ENCODE measurements around the gene CNTN2.

CNTN2 gene

GRCh38 chr1:205020466-205020865, 22.5 kb upstream of the CNTN2 start:
- DNase-seq, result no peak

DNA sequence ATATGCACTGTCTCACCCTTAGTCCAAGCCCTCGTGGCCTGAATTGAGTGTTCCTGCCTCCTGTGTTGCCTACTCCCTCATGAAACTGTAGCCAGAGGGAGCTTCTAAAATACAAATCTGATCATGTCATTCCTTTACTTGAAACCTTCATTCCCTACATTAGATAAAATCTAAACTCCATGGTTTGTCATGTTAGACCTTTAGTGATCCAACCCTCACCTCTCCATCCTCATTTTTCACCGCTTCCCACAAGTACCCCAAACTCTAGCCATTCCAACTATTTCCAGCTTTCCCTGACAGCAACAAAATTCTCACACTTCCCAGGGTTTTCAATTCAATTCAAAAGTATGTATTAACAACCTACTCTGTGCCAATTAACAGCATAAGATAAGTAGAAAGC, 18.3 kb upstream of the CNTN2 start:
- DNase-seq, result no peak

- DNase-seq, result no peak
Observed at GRCh38 chr1:205025239-205025638, 17.8 kb upstream of the CNTN2 start.

- no peak for DNase-seq
Observed at GRCh38 chr1:205026181-205026580, 16.8 kb upstream of the CNTN2 start.

GRCh38 chr1:205028390-205028789, 14.6 kb upstream of the CNTN2 start:
- DNase-seq, result no peak

GRCh38 chr1:205028924-205029323, 14.1 kb upstream of the CNTN2 start:
- no peak for DNase-seq

DNA sequence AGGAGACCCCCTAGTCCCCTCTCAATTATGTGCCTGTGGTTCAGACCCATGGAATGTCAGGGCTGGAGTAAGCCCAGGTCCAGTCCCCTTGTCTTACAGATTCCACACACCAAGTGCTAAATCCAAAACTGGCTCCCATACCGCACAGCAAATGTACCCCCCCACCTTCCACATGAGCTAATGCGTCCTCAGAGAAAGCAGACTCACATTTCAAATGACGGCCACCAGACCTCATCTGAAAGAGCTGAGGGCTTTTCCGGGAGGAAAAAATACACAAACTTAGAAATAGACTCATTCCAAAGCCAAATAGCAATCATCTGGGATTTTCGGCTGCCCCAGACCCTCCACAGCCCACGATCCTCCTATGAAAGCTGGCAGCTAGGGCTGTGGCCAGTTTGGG, 12.8 kb upstream of the CNTN2 start:
- no peak for DNase-seq

DNA sequence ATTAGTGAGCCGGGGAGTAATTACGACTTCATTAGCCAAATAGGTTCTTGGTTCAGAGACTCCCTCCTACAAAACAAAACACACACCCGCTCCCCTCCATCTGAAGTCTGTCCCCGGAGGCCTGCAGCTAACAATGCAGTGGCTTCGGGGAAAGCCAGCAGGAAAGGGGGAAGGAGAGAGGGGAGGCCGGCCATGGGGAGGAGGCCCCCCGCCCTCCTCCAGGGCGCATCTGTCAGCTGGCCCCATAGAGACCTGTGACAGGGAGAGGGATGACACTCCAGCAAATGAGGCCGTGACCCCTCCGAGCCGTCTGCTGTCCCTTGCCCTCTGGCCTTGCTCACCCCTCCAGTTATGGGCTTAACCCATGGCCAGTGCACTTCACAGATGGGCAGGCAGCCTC, 12.1 kb upstream of the CNTN2 start:
- DNase-seq, result no peak

- DNase-seq, result no peak
Observed at GRCh38 chr1:205032508-205032907, 10.5 kb upstream of the CNTN2 start.

- no peak for DNase-seq
Observed at GRCh38 chr1:205037539-205037938, 5.5 kb upstream of the CNTN2 start.

DNA sequence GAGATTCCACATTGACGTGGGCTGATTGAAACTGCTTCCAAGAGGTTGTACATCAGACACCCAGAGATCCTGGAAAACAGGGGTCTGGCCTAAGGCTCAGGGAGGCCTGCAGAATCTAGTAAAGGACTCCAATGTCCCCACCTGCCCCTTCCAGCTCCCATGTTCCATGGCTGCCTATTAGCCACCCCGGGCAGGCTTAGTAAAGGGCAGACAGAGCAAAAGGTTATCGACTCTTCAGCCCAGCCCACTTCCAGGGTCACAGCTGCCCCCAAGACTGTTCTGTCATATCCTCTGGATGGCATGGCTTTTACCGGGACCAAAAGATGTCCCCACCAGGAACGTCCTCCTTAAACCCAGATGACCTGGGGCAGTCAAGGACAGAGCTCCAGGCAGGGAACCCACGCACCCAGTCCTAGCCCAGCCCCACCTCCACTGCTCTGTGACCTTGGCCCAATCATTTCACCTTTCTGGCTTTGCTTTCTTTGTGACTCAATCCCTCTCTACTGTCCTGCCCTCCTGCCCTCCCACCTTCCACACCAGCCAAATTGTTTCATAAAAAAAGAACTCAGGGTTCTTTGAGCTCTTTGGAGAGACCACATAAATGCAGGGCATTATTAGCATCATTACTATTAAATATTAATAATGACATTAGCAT, 4.8 kb upstream of the CNTN2 start:
- no peak for DNase-seq

GRCh38 chr1:205041001-205041715, 1.9 kb upstream of the CNTN2 start:
- no peak for DNase-seq

GRCh38 chr1:205041998-205042910, 758 bp upstream of the CNTN2 start:
- no peak for DNase-seq

GRCh38 chr1:205043866-205044265, 854 bp downstream of the CNTN2 start:
- DNase-seq, result no peak

- DNase-seq, result no peak
Observed at GRCh38 chr1:205044741-205045140, 1.7 kb downstream of the CNTN2 start.

- DNase-seq, result no peak
Observed at GRCh38 chr1:205045146-205045545, 2.1 kb downstream of the CNTN2 start.

- DNase-seq, result no peak
Observed at GRCh38 chr1:205046870-205047269, 3.9 kb downstream of the CNTN2 start.

DNA sequence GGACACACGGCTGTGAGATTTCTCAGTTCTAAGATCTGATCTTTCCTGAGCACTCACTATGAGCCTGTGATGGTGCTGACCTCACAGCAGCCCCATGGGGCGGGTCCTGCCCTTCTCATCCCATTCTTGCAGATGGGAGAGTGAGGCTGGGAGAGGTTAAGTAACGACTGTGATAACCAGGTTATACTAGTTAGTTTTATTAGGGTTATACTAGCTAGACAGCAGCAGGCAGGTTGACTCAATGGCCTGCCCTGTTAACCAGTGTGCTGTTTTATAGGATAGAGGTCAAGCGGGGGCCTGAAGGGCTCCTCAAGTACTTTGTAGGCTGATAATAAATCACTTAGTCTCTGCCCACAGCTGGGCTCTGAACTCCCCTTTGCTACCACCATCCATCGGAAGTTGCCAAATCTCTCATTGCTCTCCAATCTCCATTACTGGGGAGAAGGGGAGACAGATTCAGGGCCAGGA, 4.8 kb downstream of the CNTN2 start:
- DNase-seq, result no peak

DNA sequence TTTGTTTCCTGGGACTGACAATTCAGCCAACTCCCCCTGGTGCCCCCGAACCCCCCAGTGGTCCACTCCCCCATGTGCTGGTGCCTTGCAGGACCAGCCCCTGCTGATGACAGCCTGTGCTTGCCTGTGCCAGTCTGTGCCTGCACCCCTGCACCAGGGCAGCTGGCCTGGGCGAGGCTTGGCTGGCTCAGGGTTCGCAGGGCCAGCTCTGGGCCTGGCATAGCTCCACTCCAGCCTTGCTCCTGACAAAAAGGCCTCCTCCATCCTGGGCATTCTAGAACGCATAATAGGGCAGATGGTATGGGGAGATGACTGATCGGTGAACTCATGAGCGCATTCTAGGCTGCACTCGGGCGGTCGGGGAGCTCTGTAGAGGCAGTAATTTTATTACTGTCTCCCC, 5.4 kb downstream of the CNTN2 start:
- DNase-seq, result no peak

DNA sequence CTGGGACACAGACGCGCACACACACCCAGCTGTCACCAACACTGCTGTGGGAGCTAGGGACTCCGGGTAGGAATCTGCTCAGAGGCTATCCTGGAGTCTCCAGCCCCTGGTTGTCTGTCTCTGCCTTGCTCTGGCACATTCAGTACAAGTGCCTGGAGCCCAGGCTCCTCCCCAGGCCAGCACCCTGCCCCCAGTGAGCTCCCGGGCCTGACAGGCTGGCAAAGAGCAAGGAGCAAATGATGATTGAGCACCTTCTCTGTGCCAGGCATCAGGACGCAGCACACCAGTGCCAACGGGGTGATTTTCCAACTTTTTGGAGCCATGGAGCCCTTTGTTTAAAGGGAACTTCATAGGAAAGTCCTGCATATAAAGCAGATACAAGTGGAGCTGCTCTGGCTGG, 6.5 kb downstream of the CNTN2 start:
- no peak for DNase-seq

DNA sequence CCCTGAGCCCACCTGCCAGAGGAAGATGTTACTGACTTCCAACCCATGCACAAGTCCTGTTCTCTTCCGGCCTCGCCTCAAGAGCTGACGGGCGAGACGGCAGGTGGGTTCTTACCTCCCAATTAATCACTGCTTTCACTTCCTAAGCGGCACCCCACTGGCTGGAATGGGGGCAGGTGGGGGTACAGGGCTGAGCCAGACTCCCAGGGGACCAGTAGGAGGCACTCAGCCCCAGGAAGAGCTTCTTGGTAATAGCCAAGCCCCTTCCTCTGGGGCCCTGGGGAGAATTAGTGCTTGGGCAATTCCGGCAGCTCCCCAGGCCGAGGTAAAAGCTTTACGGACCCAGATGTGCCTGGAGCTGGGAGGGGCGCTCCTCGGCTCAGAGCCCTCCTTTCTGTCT, 9.7 kb downstream of the CNTN2 start:
- no peak for DNase-seq

DNA sequence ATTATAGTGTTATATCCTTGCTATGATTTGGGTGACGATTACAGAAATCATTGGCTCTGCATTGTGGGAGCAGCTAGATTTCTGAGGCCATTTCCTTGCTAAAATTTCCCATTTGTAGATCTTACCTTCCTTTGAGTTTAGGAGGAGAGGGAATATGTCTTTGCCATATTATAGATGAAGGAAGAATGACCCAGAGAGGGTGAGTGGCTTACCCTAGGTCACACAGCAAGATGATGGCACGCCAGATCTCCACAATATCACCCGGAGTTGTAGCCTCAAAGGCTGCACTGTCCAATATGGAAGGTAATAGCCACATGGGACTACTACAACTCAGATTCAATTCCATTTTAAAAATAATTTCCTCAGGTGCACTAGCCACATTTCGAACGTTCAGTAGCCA, 10.3 kb downstream of the CNTN2 start:
- no peak for DNase-seq

GRCh38 chr1:205054013-205054412, 11.0 kb downstream of the CNTN2 start:
- no peak for DNase-seq

- DNase-seq, result no peak
Observed at GRCh38 chr1:205056188-205056611, 13.2 kb downstream of the CNTN2 start.

Measured in kidney glomerular epithelial cell (primary cell).